ENCODE data around the gene IL13RA1. TPM values are rescaled to one million over a fixed set of nuclear protein-coding genes. Genes with fewer than 3 reads are reported as not detected.

IL13RA1 gene
- total and polyA plus RNA-seq, 2 experiments from 2014 or later = 2.7 to 6.6 TPM

- TF ChIP-seq REST (IDR thresholded peaks at IDR 0.05; ENCODE audit: unreplicated experiment) (no peak), CREB1 (CRISPR knock-in tag; IDR thresholded peaks at IDR 0.05; ENCODE audit: low read depth) (no peak), EZH2 (IDR thresholded peaks at IDR 0.05; ENCODE audit: low read depth, unreplicated experiment) (no peak), STAT1 (IDR thresholded peaks at IDR 0.05; ENCODE audit: unreplicated experiment) (no peak), POLR2AphosphoS5 (IDR thresholded peaks at IDR 0.05; ENCODE audit: low read depth) (no peak)
Measured at GRCh38 chrX:118698516-118699170, 28.8 kb upstream of the IL13RA1 start (continued).

GRCh38 chrX:118702741-118703140 is 24.7 kb upstream of the IL13RA1 start:
- Histone ChIP-seq H3K27ac (ENCODE audit: low read depth) (no peak overlapping the region), H3K4me3 (no peak overlapping the region), H3K27me3 (ENCODE audit: insufficient read depth) (no peaks in the 10 kb centered on the region), H3K36me3 (ENCODE audit: insufficient read depth) (no peaks in the 10 kb centered on the region), H3F3A (replicated peaks; ENCODE audit: low read depth) (no peaks in the 10 kb centered on the region), H4K20me1 (replicated peaks; ENCODE audit: insufficient read depth) (no peaks in the 10 kb centered on the region), H3K4me1 (ENCODE audit: insufficient read depth) (no peaks in the 10 kb centered on the region), H3K79me2 (replicated peaks; ENCODE audit: insufficient read depth) (no peaks in the 10 kb centered on the region), H2AFZ (no peak overlapping the region), H3K4me2 (no peak overlapping the region), H3K9me2 (ENCODE audit: insufficient read depth) (no peaks in the 10 kb centered on the region)
- H3K4me3 Mint-ChIP-seq = no peak overlapping the region
- no peak overlapping the region for H3K27ac Mint-ChIP-seq
- TF ChIP-seq EZH2phosphoT487 (IDR thresholded peaks at IDR 0.05; ENCODE audit: unreplicated experiment) (no peak), ZNF331 (CRISPR knock-in tag; IDR thresholded peaks at IDR 0.05; ENCODE audit: low read depth) (no peak), REST (IDR thresholded peaks at IDR 0.05; ENCODE audit: unreplicated experiment) (no peak), EZH2 (IDR thresholded peaks at IDR 0.05; ENCODE audit: low read depth, unreplicated experiment) (no peak), CREB1 (CRISPR knock-in tag; IDR thresholded peaks at IDR 0.05; ENCODE audit: low read depth) (no peak), POLR2AphosphoS5 (IDR thresholded peaks at IDR 0.05; ENCODE audit: low read depth) (no peak)
- TF ChIP-seq, protein P1, sequence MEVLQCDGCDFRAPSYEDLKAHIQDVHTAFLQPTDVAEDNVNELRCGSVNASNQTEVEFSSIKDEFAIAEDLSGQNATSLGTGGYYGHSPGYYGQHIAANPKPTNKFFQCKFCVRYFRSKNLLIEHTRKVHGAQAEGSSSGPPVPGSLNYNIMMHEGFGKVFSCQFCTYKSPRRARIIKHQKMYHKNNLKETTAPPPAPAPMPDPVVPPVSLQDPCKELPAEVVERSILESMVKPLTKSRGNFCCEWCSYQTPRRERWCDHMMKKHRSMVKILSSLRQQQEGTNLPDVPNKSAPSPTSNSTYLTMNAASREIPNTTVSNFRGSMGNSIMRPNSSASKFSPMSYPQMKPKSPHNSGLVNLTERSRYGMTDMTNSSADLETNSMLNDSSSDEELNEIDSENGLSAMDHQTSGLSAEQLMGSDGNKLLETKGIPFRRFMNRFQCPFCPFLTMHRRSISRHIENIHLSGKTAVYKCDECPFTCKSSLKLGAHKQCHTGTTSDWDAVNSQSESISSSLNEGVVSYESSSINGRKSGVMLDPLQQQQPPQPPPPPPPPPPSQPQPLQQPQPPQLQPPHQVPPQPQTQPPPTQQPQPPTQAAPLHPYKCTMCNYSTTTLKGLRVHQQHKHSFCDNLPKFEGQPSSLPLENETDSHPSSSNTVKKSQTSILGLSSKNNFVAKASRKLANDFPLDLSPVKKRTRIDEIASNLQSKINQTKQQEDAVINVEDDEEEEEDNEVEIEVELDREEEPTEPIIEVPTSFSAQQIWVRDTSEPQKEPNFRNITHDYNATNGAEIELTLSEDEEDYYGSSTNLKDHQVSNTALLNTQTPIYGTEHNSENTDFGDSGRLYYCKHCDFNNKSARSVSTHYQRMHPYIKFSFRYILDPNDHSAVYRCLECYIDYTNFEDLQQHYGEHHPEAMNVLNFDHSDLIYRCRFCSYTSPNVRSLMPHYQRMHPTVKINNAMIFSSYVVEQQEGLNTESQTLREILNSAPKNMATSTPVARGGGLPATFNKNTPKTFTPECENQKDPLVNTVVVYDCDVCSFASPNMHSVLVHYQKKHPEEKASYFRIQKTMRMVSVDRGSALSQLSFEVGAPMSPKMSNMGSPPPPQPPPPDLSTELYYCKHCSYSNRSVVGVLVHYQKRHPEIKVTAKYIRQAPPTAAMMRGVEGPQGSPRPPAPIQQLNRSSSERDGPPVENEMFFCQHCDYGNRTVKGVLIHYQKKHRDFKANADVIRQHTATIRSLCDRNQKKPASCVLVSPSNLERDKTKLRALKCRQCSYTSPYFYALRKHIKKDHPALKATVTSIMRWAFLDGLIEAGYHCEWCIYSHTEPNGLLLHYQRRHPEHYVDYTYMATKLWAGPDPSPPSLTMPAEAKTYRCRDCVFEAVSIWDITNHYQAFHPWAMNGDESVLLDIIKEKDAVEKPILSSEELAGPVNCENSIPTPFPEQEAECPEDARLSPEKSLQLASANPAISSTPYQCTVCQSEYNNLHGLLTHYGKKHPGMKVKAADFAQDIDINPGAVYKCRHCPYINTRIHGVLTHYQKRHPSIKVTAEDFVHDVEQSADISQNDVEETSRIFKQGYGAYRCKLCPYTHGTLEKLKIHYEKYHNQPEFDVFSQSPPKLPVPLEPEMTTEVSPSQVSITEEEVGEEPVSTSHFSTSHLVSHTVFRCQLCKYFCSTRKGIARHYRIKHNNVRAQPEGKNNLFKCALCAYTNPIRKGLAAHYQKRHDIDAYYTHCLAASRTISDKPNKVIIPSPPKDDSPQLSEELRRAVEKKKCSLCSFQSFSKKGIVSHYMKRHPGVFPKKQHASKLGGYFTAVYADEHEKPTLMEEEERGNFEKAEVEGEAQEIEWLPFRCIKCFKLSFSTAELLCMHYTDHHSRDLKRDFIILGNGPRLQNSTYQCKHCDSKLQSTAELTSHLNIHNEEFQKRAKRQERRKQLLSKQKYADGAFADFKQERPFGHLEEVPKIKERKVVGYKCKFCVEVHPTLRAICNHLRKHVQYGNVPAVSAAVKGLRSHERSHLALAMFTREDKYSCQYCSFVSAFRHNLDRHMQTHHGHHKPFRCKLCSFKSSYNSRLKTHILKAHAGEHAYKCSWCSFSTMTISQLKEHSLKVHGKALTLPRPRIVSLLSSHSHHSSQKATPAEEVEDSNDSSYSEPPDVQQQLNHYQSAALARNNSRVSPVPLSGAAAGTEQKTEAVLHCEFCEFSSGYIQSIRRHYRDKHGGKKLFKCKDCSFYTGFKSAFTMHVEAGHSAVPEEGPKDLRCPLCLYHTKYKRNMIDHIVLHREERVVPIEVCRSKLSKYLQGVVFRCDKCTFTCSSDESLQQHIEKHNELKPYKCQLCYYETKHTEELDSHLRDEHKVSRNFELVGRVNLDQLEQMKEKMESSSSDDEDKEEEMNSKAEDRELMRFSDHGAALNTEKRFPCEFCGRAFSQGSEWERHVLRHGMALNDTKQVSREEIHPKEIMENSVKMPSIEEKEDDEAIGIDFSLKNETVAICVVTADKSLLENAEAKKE (CRISPR knock-in tag; IDR thresholded peaks at IDR 0.05) = no peak
- ATAC-seq = no peak
- H3K27me3 Mint-ChIP-seq (ENCODE audit: insufficient read depth, low read depth, poor library complexity) = no peaks in the 10 kb centered on the region
- no peak for DNase-seq (ENCODE audit: low spot score)
- no peaks in the 10 kb centered on the region for H3K36me3 Mint-ChIP-seq (ENCODE audit: low read depth)
- H3K9me3 Mint-ChIP-seq = no peaks in the 10 kb centered on the region
- no peaks in the 10 kb centered on the region; the same call in 2 of the 3 replicates for H3K4me1 Mint-ChIP-seq

All from GM23338 (cell line).